NCI-H2081 (cell line): ENCODE measurements around the gene KRTAP4-5.
"Not testable (repeated sequence)": the region's sequence is repeated elsewhere in the genome, so short reads cannot be mapped to it uniquely, and the experiment has no call there.

Experiments
- DNase-seq, 2 experiments: peaks; one replicate each; lab custom pipeline; 2025; lab: John Stamatoyannopoulos, UW

Gene KRTAP4-5

GRCh38 chr17:41108728-41109386, 40.8 kb downstream of the KRTAP4-5 start:
- not testable (repeated sequence) for DNase-seq

- DNase-seq, result no peak
These were observed 41.6 kb downstream of the KRTAP4-5 start for GRCh38 chr17:41107941-41108450.

GRCh38 chr17:41105347-41105746, 44.3 kb downstream of the KRTAP4-5 start, which contains the start of gene KRTAP4-9:
Gene KRTAP4-9, plus strand, starts transcription at chr17:41105389. Its CDS starts 0 bp downstream, at chr17:41105389.
- DNase-seq, result not testable (repeated sequence)

- DNase-seq, result not testable (repeated sequence)
These were observed 45.1 kb downstream of the KRTAP4-5 start for GRCh38 chr17:41104386-41105038.

GRCh38 chr17:41103896-41104295, 45.7 kb downstream of the KRTAP4-5 start:
- no peak for DNase-seq

- DNase-seq, result no peak
These were observed 47.9 kb downstream of the KRTAP4-5 start, which contains the start of gene KRTAP4-16 for GRCh38 chr17:41101586-41102259. Gene KRTAP4-16, minus strand, starts transcription at chr17:41102209. Its CDS starts 0 bp downstream, at chr17:41102209.

GRCh38 chr17:41099682-41100480, 49.7 kb downstream of the KRTAP4-5 start:
- DNase-seq, result not testable (repeated sequence)
